NCI-H2227 (cell line): Measurements from ENCODE around the gene SLC17A5.

Experiments
- DNase-seq: peaks from one replicate; lab custom pipeline; 2025; ENCODE audit not compliant: unreplicated experiment; lab: John Stamatoyannopoulos, UW

The SLC17A5 gene

DNA sequence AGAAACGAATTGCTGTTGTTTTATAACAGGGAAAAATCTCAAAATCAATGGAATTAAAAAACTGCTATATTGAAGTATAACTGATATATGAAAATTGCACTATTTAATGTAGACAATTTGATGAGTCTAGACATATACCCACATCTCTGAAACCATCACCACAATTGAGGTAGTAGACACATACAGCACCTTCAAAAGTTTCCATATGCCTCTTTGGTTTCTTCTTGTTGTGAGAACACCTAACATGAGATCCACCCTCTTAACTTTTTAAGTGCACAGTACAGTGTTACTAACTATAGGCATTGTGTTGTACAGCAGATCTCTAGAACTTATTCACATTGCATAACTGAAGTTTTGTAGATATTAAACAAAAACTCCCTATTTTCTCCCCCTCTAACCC is 14.0 kb upstream of the SLC17A5 start:
- DNase-seq, result no peak

DNA sequence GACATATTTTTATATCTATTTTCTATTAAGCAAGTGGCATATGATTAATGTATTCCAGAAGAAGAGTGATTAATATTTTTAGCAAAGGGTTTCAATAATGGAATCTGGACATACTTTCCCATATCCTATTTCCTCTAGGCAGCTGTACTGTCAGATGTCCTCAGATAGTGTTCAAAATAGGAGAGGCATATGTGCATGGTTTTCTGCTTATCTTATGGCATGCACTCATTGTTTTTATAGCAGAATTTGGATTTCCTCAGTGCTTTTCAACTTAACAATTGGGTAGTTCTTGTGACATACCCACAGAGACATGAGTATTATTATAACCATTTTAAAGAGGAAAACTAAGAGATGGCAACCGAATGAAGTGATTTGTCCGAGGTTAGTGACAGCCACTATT is 12.6 kb upstream of the SLC17A5 start:
- DNase-seq, result no peak

DNA sequence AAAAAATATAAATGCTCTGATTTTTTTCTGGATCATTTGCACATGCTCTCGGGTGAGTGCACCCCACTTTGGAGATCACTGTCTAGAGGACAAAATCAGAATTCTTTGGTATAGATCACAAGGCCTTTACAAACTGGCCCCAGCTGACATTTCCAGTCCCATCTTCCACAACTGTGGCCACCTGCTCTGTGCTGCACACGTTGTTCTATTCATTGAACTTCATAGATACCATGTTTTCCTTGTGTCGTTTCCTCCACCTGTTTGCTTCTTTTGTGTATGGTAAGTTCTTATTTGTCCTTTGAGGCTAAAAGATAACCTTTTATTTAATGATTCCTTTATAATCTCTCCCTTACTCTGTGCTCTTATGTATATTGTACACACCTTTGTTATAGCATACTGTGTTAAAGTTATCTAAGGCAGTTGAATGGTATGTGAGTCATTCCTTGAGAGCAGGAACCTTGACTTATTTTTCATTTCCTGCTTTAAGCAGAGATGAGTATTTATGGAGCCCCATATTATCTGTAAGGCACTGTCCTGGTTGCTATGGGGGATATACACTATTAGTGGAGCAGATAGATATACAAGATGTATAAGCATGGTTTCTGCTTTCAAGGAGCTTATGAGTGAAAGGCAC is 12.0 kb upstream of the SLC17A5 start:
- DNase-seq, result no peak

DNA sequence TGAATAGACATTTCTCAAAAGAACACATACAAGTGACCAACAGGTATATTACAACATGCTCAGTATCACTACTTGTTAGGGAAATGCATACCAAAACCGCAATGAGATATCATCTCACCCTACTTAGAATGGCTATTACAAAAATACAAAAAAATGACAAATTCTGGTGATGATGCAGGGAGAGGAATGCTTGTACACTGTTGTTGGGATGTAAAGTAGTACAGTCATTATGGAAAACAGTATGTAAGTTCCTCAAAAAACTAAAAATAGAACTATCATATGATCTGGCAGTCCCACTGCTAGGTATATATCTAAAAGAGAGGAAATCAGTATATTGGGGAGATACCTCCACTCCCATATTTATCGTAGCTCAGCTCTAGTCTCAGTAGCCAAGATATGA is 10.9 kb upstream of the SLC17A5 start:
- DNase-seq, result no peak

DNA sequence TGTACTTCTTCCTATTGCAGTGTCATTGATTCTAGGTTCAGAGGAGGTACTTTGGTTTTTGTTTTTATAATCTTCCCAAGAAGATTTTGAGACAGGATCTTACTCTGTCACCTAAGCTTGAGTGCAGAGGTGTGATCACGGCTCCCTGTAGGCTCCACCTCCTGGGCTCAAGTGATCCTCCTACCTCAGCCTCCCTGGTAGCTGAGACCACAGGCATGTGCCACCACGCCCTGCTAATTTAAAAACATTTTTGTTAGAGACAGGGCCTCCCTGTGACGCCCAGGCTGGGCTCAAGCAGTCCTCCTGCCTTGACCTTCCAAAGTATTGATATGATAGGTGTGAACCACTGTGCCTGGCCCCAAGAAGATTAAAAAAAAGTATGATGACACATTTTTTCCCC is 3.4 kb upstream of the SLC17A5 start:
- no peak for DNase-seq

DNA sequence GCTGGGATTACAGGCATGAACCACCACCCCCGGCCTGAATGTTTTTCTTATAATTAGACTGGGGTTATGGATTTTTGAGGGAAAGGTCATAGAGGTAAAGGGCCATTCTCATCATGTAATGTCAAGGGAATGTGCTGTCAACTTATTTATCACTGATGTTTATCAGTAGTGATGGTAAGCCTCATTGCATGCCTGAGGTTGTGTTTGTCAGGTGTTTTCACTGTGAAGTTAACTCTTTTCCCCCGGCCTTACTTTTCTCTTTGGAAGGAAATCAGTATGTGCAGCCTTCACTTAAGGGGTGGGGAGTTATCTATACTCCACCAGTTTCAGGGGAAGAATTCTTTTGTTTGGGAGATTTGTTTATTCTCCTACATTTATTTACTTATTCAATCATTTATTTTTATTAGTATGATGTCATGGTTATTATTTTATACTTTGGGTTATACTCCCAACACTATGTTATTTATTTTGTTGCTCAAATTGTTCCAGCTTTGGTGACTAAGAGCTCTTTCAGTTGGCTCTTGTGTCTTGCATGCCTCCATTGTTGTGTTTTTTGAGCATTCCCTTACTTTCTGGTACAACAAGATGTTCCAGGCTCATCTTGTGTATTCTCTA is 2.8 kb upstream of the SLC17A5 start:
- DNase-seq, result no peak

DNA sequence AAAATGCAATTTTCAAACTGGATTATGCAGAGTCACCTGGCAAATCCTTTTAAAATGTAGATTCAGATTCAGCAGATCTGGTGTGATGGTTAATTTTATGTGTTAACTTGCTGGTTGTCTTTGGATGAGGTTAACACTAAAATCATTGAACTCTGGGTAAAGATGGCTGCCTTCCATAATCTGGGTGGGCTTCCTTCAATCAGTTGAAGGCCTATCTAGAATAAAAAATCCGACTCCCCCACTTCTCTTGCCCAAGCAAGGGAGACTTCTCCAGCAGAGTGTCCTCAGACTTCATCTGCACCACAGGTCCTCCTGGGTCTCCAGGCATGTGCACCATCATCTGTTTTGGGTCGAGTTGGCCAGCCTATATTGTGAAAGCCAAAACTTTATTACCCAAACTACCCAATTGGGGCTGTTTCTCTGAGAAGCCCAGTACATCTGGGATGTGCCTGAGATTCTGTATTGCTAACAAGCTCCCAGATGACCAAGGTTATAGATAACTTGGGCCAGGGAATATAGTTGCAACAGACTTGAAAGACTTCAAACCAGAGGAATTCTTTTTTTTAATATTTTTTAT is 1.6 kb upstream of the SLC17A5 start:
- no peak for DNase-seq

DNA sequence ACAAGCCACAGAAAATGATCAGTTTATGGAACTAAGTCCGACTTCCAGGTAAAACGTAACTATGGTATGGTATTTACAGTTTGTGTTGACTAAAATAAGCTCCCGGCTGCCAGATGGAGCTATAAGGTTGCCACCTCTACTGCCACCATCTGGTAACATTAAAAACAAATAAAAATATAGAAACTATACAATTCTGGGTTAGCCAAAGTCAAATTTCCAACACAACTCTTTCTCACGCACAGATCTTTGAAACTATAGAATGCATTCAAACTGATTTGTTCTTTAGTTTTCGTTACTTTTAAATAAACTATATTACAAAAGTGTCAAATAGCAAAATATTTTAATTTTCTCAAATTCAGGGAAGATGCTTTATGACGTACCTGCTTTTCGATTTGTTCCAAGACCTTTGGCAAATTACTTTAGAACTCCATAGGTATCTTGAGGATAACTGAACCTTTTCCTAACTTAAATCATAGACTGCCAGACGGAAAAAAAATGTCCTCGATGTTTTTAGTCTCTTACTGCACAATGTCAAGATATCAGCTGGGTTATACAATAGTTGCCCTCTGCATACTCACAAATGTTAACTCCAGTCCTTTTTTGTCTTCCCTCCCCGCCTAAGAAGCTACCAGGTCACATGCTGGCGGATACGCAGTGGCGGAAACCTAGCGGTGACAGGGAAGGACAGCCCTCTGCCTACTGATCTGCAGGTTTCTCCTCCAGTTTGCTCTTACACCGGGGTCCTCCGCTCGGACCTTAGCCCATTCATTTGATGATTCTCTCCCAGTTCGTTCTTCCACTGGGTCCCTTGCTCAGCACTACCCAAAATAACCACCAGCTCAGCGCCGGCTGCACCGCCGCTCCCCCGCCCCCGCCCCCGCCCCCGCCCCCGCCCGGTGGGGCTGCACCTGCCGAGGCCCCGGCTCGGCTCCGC is 888 bp downstream of the SLC17A5 start:
- peak; percentile 46 for DNase-seq

DNA sequence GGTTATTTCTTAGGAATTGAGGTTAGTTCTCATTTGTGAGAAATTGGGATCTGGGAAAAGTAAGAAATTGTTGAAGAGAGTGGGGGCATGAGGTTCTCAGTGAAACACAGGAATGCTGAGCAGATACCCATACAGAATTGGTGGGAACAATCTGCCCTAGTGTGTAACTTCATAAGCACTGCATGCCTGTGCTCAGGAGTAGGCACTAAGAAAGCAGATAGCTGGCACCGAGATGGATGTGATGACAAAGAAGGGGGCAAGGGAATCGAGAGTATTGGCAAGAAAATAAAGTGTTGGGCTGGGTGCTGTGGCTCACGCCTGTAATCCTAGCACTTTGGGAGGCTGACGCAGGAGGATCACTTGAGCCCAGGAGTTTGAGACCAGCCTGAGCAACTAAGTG is 4.0 kb downstream of the SLC17A5 start:
- DNase-seq, result no peak

DNA sequence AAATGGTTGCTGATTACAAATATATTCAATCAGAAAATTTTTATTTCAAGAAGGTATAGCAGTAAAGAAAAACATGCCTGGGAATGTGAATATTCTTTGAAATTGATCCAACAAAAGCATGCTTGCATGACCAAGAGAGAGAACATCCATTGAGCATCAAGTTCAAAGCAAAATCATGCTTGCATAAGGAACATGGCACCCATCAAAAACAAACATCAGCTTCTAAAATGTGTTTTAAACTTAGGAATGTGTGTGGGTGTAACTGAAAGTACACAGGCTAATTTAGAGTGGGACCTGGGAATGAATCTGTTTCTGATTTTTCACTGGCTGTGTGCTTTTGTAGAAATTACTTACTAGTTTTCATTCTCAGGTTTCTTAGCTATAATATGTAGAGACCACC is 5.6 kb downstream of the SLC17A5 start:
- DNase-seq, result no peak

DNA sequence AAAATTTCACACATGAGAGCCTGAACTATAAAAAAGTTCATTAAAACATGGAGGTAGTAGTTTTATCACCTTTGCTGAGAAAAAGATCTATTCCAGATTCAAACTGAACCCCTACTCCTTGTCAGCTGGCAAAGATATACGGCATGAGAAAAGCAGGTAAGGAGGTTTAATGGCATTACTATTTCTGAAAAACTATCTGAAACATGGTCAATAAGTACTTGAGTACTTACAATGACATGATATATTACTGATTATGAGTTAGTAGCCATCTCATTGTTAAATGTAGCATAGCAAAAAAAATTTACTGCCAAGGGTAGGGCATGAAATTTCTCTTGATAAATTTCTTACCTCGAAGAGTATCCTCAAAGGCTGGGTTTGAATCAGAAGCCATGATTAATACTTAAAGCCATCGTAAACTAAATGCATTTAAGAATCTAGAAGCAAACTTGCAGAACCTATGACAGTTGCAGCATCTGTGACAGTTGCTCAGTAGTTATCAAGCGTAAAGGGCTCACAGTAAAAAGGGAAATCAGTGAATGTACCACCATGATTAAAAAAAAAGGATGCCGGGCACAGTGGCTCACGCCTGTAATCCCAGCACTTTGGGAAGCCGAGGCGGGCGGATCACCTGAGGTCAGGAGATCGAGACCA is 8.7 kb downstream of the SLC17A5 start:
- DNase-seq, result peak; percentile 6

DNA sequence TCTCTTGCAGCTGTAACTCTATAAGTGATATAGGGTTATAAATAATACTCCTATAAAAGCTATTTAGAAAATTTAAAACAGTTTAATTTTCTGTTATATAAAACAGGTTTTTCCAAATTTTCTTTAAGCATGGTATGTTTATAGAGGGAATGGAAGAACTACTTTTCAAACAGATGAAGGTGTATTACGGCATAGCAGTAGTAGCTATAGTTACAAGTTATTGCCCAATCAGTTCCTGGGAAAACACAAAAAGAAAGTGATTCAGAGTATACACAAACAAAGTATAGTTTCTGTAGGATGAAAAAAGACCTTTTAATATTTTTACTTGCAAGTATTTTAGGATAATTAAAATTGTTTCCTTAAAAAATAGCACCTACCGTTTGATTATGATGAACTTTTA is 9.8 kb downstream of the SLC17A5 start:
- DNase-seq, result no peak

DNA sequence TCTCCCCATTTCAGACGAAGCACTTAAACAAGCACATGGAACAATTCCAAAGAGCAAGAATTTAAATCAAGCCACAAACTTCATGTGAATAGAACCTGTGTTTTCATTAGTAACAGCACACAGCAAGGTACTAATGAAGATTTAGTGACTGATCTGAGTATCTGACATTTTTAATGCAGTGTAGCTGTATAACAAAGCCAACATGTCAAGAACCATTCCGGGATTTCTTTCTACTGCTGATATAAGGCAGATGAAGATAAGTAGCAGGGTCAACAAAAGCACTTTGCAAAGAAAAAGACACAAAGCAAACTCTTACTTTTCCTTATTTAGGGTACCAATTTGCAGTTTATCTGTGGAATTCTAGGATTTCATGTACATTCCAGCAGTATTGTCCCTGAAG is 11.3 kb downstream of the SLC17A5 start:
- no peak for DNase-seq

DNA sequence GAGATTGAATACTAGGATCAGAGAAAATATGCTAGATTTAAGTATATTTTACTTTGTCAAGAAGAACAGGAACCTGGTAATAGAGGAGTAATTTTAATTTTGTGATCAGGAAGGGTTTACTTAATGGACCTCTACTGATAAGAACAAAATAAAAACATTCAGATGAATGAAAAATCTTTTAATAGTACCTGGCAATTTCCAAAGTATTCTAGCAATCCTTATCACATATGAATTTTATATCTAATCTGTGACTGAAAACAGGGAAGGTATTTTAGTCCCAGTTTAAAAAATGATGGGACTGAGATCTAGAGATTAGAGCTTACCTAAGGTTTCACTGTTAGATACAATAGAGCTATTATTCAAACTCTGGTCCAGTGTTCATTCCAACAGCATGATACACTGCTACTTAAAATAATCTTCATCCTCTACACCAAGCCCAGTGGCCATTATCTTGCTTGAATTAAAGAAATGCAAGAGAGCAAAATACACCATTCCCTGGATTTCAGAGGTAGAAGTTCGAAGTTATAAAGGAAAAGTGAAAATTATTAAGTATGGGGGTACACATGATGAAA is 13.5 kb downstream of the SLC17A5 start:
- DNase-seq, result no peak

DNA sequence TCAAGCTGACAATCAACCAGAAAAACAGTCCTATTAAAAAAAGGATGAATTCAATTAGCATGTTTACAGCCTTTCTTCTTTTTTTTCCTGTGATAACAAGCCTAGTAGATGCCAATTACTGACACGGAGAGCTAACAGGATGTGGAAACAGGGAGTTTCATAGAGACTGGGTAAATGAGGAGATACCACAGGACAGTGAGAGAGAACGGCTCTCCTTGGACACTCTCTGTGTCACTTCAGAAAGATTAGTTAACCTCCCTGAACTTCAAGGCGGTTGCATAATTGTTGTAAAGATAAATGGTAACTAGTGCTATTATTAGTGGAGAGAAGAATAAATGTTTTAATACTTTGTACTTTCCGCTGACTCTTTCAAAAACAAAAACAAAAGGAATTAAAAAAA is 14.8 kb downstream of the SLC17A5 start:
- DNase-seq, result no peak

DNA sequence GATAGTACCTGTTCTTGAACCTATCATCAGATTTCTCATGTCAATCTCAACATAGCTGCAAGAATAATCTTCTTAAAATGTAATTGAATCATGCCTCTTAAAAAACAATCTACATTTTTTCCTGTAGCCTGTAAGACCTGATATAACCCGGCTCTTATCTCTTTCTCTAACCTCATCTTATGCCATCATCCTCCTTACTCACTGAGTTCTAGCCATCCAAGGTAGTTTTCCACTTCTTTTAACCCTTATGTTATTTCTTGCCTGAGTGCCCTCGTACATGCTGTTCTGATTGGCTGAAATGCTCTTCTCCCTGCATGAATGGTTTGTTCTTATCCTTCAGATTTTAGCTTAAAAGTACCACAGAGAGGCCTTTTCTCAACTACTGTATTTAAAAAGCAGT is 16.4 kb downstream of the SLC17A5 start:
- DNase-seq, result no peak

DNA sequence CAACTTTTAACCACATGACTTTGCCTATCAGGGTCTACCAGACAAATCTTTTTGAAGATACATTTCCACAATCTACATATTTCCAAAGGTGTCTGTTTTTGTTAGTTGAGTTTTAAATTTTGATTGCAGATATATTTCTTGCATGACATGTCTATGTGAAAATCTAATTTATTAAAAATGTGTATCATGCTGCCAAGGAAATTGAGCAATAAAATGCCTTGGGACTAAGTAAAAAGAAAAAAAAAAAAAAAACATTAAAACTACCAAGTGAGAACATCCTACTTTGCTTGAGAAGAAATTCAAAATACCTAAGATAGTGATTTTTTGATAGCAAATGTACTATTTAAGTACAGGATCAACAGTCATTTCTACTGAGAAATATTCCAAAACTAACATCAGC is 17.7 kb downstream of the SLC17A5 start:
- DNase-seq, result no peak

DNA sequence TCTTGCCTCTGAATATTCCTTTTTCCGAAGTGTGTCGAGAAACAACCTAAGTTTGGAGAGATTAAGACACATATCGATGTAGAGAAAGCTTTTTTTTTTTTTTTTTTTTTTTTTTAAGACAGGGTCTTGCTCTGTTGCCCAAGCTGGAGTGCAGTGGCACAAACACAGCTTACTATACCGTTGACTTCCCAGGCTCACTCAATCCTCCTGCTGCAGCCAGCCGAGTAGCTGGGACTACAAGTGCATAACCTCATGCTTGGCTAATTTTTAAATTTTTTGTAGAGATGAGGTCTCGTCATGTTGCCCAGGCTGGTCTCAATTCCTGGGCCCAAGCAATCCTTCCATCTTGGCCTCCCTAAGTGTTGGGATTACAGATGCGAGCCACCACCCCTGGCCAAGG is 21.4 kb downstream of the SLC17A5 start:
- no peak for DNase-seq

DNA sequence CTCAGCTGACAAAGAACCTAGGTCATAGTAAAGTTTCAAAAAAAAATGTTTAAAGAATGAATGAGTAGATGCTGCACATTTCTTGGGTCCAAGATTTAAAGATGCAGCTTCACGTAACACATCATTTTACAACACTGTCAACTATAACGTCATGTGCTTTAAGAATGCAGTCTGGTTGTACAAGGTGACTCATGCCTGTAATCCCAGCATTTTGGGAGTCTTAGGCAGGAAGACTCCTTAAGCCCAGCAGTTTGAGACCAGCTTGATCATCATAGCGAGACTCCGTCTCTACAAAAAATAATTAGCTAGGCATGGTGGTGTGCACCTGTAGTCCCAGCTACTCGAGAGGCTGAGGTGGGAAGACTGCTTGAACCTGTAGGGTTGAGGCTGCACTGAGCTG is 21.9 kb downstream of the SLC17A5 start:
- no peak for DNase-seq

DNA sequence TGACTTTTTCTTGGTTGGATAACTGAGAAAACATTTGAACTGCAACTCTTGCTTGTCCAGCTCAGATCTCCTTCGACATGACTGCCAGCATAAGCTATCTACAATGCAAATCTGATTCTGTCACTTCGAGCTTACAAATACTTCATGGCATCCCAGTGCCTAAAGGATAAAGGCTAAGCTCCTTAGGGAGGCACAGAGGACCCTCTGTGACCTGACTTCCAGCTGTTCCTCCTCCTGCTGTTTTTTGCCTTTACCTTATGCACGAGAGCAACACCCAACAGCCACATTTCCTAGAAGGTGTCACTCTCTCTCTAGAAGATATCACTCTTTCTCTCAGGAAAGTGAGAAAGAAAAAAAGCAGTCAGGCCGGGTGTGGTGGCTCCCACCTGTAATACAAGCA is 23.4 kb downstream of the SLC17A5 start:
- no peak for DNase-seq

DNA sequence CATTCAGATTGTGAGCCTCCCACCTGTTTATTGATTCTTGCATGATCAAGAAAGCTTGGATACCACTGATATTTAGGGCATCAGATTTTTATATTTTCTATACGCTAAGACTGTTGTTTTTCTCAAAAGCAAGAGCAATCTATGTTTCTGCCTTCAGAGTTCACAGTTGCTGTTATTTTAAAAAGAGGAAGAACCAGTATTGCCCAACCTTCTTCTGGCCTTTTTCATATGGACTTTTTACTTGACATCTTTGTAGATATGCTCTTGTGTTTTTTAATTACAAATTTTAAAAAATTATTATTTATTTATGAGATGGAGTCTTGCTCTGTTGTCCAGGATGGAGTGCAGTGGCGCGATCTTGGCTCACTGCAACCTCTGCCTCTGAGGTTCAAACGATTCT is 28.9 kb downstream of the SLC17A5 start:
- no peak for DNase-seq
